ENCODE results near the gene UTP25. TPM values are rescaled to one million over a fixed set of nuclear protein-coding genes. Genes with fewer than 3 reads are reported as not detected.

The UTP25 gene
- total and polyA plus RNA-seq, 3 donors from 2014 or later: 4.0 to 7.7 (median 7.1) TPM

- 92 to 94% methylated on average over 7 of the region's 7 CpGs for WGBS, 2 donors
- Histone ChIP-seq H3K4me1 (no peaks in the 10 kb centered on the region), H3K27ac (no peak overlapping the region), H3K36me3 (ENCODE audit: low read depth, missing control alignments) (no peaks in the 10 kb centered on the region), H3K4me3 (no peak overlapping the region), H3K27me3 (no peaks in the 10 kb centered on the region), H3K9me3 (no peaks in the 10 kb centered on the region)
- TF ChIP-seq CTCF (IDR thresholded peaks at IDR 0.05) (no peak), POLR2A (IDR thresholded peaks at IDR 0.05) (no peak)
- intact Hi-C loops (cut with DNase I; ENCODE audit: low total_unique reads): no loop called here
- DNase-seq: no peak
Measured at GRCh38 chr1:209837671-209838070, 9.9 kb downstream of the UTP25 start.

- Histone ChIP-seq H3K9me3 (no peaks in the 10 kb centered on the region), H3K27me3 (no peaks in the 10 kb centered on the region), H3K4me3 (no peak overlapping the region), H3K36me3 (ENCODE audit: low read depth, missing control alignments) (no peaks in the 10 kb centered on the region), H3K4me1 (no peaks in the 10 kb centered on the region), H3K27ac (no peak overlapping the region)
- no peak for DNase-seq
- no peak for TF ChIP-seq POLR2A (IDR thresholded peaks at IDR 0.05)
- no peak for TF ChIP-seq CTCF (IDR thresholded peaks at IDR 0.05)
- intact Hi-C loops (cut with DNase I; ENCODE audit: low total_unique reads): no loop called here
- WGBS, 2 donors: 94 to 96% methylated on average over 6 of the region's 6 CpGs
Measured at GRCh38 chr1:209838537-209838936, 10.8 kb downstream of the UTP25 start.

GRCh38 chr1:209839875-209840546 is 12.2 kb downstream of the UTP25 start:
- Histone ChIP-seq H3K27me3 (no peaks in the 10 kb centered on the region), H3K4me3 (no peak overlapping the region), H3K9me3 (no peaks in the 10 kb centered on the region), H3K36me3 (ENCODE audit: low read depth, missing control alignments) (no peaks in the 10 kb centered on the region), H3K27ac (no peak overlapping the region), H3K4me1 (no peaks in the 10 kb centered on the region)
- TF ChIP-seq POLR2A (IDR thresholded peaks at IDR 0.05): no peak
- TF ChIP-seq CTCF (IDR thresholded peaks at IDR 0.05): no peak
- no peak for DNase-seq
- intact Hi-C loops (cut with DNase I; ENCODE audit: low total_unique reads): no loop called here
- WGBS, 2 donors: 66 to 80% methylated on average over 5 of the region's 5 CpGs

- Histone ChIP-seq H3K9me3 (no peaks in the 10 kb centered on the region), H3K4me1 (no peaks in the 10 kb centered on the region), H3K4me3 (no peak overlapping the region), H3K27me3 (no peaks in the 10 kb centered on the region), H3K36me3 (ENCODE audit: low read depth, missing control alignments) (no peaks in the 10 kb centered on the region), H3K27ac (no peak overlapping the region)
- TF ChIP-seq POLR2A (IDR thresholded peaks at IDR 0.05): no peak
- no peak for TF ChIP-seq CTCF (IDR thresholded peaks at IDR 0.05)
- intact Hi-C loops (cut with DNase I; ENCODE audit: low total_unique reads): no loop called here
- DNase-seq: no peak
- 89 to 96% methylated on average over 5 of the region's 5 CpGs for WGBS, 2 donors
Measured at GRCh38 chr1:209840611-209841010, 12.8 kb downstream of the UTP25 start.

Data from testis (tissue), 3 donors.